ENCODE results near the gene CCDC106.

Gene CCDC106

GRCh38 chr19:55668603-55669348 is 20.8 kb downstream of the CCDC106 start:
- DNase-seq (ENCODE audit: low spot score) = no peak

GRCh38 chr19:55669418-55670279 is 21.6 kb downstream of the CCDC106 start:
- DNase-seq (ENCODE audit: low spot score) = no peak

GRCh38 chr19:55670280-55671053 is 22.5 kb downstream of the CCDC106 start:
- DNase-seq (ENCODE audit: low spot score) = no peak

GRCh38 chr19:55671054-55671378 is 23.0 kb downstream of the CCDC106 start:
- DNase-seq (ENCODE audit: low spot score) = no peak

- no peak for DNase-seq (ENCODE audit: low spot score)
Observed at GRCh38 chr19:55672418-55672817, 24.4 kb downstream of the CCDC106 start.

- no peak for DNase-seq (ENCODE audit: low spot score)
Observed at GRCh38 chr19:55673465-55673864, 25.5 kb downstream of the CCDC106 start.

GRCh38 chr19:55673889-55674288 is 25.9 kb downstream of the CCDC106 start:
- no peak for DNase-seq (ENCODE audit: low spot score)

GRCh38 chr19:55674459-55674840 is 26.4 kb downstream of the CCDC106 start:
- no peak for DNase-seq (ENCODE audit: low spot score)

GRCh38 chr19:55674841-55675660 is 27.0 kb downstream of the CCDC106 start, which contains the start of gene EPN1:
Gene EPN1 (plus strand): TSS chr19:55675226. CDS start chr19:55678628, 3,402 bp downstream.
- peak; percentile 98 for DNase-seq (ENCODE audit: low spot score)

GRCh38 chr19:55675661-55676354 is 27.8 kb downstream of the CCDC106 start:
- no peak for DNase-seq (ENCODE audit: low spot score)

- no peak for DNase-seq (ENCODE audit: low spot score)
Observed at GRCh38 chr19:55676383-55676782, 28.4 kb downstream of the CCDC106 start.

- DNase-seq (ENCODE audit: low spot score) = no peak
Observed at GRCh38 chr19:55676889-55677505, 29.0 kb downstream of the CCDC106 start.

GRCh38 chr19:55677572-55678028 is 29.6 kb downstream of the CCDC106 start:
- no peak for DNase-seq (ENCODE audit: low spot score)

- DNase-seq (ENCODE audit: low spot score) = no peak
Observed at GRCh38 chr19:55678121-55678671, 30.2 kb downstream of the CCDC106 start.

- peak; percentile 51 for DNase-seq (ENCODE audit: low spot score)
Observed at GRCh38 chr19:55679343-55680257, 31.6 kb downstream of the CCDC106 start.

GRCh38 chr19:55680339-55681130 is 32.5 kb downstream of the CCDC106 start:
- no peak for DNase-seq (ENCODE audit: low spot score)

- no peak for DNase-seq (ENCODE audit: low spot score)
Observed at GRCh38 chr19:55681131-55682092, 33.4 kb downstream of the CCDC106 start.
